DMS114 treated with DMSO at 0.1 percent for 48 hours (cell line): Measurements from ENCODE around the gene SPOCK2.

Experiments used
- DNase-seq: peaks from one replicate; lab custom pipeline; 2025; ENCODE audit not compliant: unreplicated experiment; lab: John Stamatoyannopoulos, UW

SPOCK2 gene

GRCh38 chr10:72074574-72075375 is 13.6 kb downstream of the SPOCK2 start:
- DNase-seq: no peak

GRCh38 chr10:72073708-72074573 is 14.4 kb downstream of the SPOCK2 start:
- DNase-seq: no peak

- DNase-seq: no peak
These were observed 15.7 kb downstream of the SPOCK2 start for GRCh38 chr10:72072639-72073038.

GRCh38 chr10:72072046-72072445 is 16.3 kb downstream of the SPOCK2 start:
- DNase-seq: no peak

- DNase-seq: no peak
These were observed 18.4 kb downstream of the SPOCK2 start for GRCh38 chr10:72069751-72070526.

GRCh38 chr10:72068901-72069446 is 19.4 kb downstream of the SPOCK2 start:
- no peak for DNase-seq

GRCh38 chr10:72068126-72068765 is 20.1 kb downstream of the SPOCK2 start:
- no peak for DNase-seq

- no peak for DNase-seq
These were observed 20.8 kb downstream of the SPOCK2 start for GRCh38 chr10:72067463-72068125.

- no peak for DNase-seq
These were observed 21.8 kb downstream of the SPOCK2 start for GRCh38 chr10:72066318-72067284.

GRCh38 chr10:72065439-72066025 is 22.8 kb downstream of the SPOCK2 start:
- no peak for DNase-seq

- DNase-seq: no peak
These were observed 24.5 kb downstream of the SPOCK2 start for GRCh38 chr10:72063703-72064391.

GRCh38 chr10:72062832-72063702 is 25.3 kb downstream of the SPOCK2 start:
- no peak for DNase-seq

- DNase-seq: no peak
These were observed 26.0 kb downstream of the SPOCK2 start for GRCh38 chr10:72062382-72062781.

GRCh38 chr10:72061930-72062329 is 26.4 kb downstream of the SPOCK2 start:
- DNase-seq: no peak

GRCh38 chr10:72061491-72061890 is 26.9 kb downstream of the SPOCK2 start:
- no peak for DNase-seq

GRCh38 chr10:72059843-72060822 is 28.2 kb downstream of the SPOCK2 start:
- DNase-seq: no peak
